HEK293 (cell line): ENCODE data around the gene NTMT1.

Source experiments
- BCL11B ChIP-seq: fragments of 450-650 bp; formaldehyde crosslinking; IDR thresholded peaks from 2 replicates; pipeline ENCODE4 v1.5.1; 2016; ENCODE audit warnings: low read depth, missing biosample characterization, missing genetic modification characterization
- GLI4 ChIP-seq: fragments of 450-650 bp; formaldehyde crosslinking; IDR thresholded peaks from 2 replicates; pipeline ENCODE4 v1.5.1; 2016; ENCODE audit warnings: missing biosample characterization, missing genetic modification characterization
- HOXD13 ChIP-seq: sonication (generic); formaldehyde crosslinking; IDR thresholded peaks from 2 replicates; pipeline ENCODE4 v1.8.0; 2022; ENCODE audit warnings: missing genetic modification reagents, borderline replicate concordance
- KLF9 ChIP-seq: fragments of 450-650 bp; formaldehyde crosslinking; IDR thresholded peaks from 2 replicates; pipeline ENCODE4 v1.5.1; 2016; ENCODE audit warnings: missing biosample characterization, missing genetic modification characterization, low read depth
- OVOL3 ChIP-seq: fragments of 450-650 bp; formaldehyde crosslinking; IDR thresholded peaks from 2 replicates; pipeline ENCODE4 v1.5.1; 2016; ENCODE audit warnings: missing biosample characterization, missing genetic modification characterization
- SALL2 ChIP-seq: fragments of 450-650 bp; formaldehyde crosslinking; IDR thresholded peaks from 2 replicates; pipeline ENCODE4 v1.5.0; 2017; ENCODE audit warnings: missing biosample characterization, mild to moderate bottlenecking, missing genetic modification characterization, borderline replicate concordance
- ZBTB1 ChIP-seq: fragments of 450-650 bp; formaldehyde crosslinking; IDR thresholded peaks from 2 replicates; pipeline ENCODE4 v1.5.1; 2016; ENCODE audit warnings: missing biosample characterization, missing genetic modification characterization
- ZBTB20 ChIP-seq: fragments of 450-650 bp; formaldehyde crosslinking; IDR thresholded peaks from 2 replicates; pipeline ENCODE4 v1.5.1; 2016; ENCODE audit warnings: missing biosample characterization, missing genetic modification characterization
- ZFP3 ChIP-seq: fragments of 450-650 bp; formaldehyde crosslinking; IDR thresholded peaks from 2 replicates; pipeline ENCODE4 v1.5.1; 2016; ENCODE audit warnings: low read depth, missing biosample characterization, missing genetic modification characterization
- ZNF16 ChIP-seq: fragments of 450-650 bp; formaldehyde crosslinking; IDR thresholded peaks from 2 replicates; pipeline ENCODE4 v1.5.1; 2016; ENCODE audit warnings: low read depth, missing biosample characterization, missing genetic modification characterization
- ZNF24 ChIP-seq: fragments of 450-650 bp; formaldehyde crosslinking; IDR thresholded peaks from 2 replicates; pipeline ENCODE4 v1.5.1; 2016; ENCODE audit warnings: missing biosample characterization, missing genetic modification characterization
- ZNF248 ChIP-seq: fragments of 450-650 bp; formaldehyde crosslinking; IDR thresholded peaks from 2 replicates; pipeline ENCODE4 v1.5.1; 2017; ENCODE audit warnings: missing biosample characterization, missing genetic modification characterization
- ZNF548 ChIP-seq: fragments of 450-650 bp; formaldehyde crosslinking; IDR thresholded peaks from 2 replicates; pipeline ENCODE4 v1.5.1; 2016; ENCODE audit warnings: missing biosample characterization, missing genetic modification characterization
- ZNF555 ChIP-seq: fragments of 450-650 bp; formaldehyde crosslinking; conservative IDR thresholded peaks from 2 replicates; pipeline ENCODE4 v1.5.1; 2017; ENCODE audit warnings: missing biosample characterization, mild to moderate bottlenecking, missing genetic modification characterization, inconsistent platforms
- ZNF585B ChIP-seq: fragments of 450-650 bp; formaldehyde crosslinking; IDR thresholded peaks from 2 replicates; pipeline ENCODE4 v1.5.1; 2016; ENCODE audit warnings: missing biosample characterization, missing genetic modification characterization
- ZNF670 ChIP-seq: fragments of 450-650 bp; formaldehyde crosslinking; IDR thresholded peaks from 2 replicates; pipeline ENCODE4 v1.5.1; 2016; ENCODE audit warnings: missing biosample characterization, missing genetic modification characterization, low read depth
- ZNF768 ChIP-seq: fragments of 450-650 bp; formaldehyde crosslinking; IDR thresholded peaks from 2 replicates; pipeline ENCODE4 v1.5.1; 2018; ENCODE audit warnings: missing biosample characterization, mild to moderate bottlenecking, missing genetic modification characterization
- ZNF776 ChIP-seq: fragments of 450-650 bp; formaldehyde crosslinking; IDR thresholded peaks from 2 replicates; pipeline ENCODE4 v1.5.0; 2017; ENCODE audit warnings: missing biosample characterization, missing genetic modification characterization, borderline replicate concordance
- ZSCAN23 ChIP-seq: fragments of 450-650 bp; formaldehyde crosslinking; IDR thresholded peaks from 2 replicates; pipeline ENCODE4 v1.5.1; 2016; ENCODE audit warnings: missing biosample characterization, missing genetic modification characterization
- TF ChIP-seq, protein P1 (sequence below): fragments of 450-650 bp; formaldehyde crosslinking; IDR thresholded peaks from 2 replicates; pipeline ENCODE4 v1.5.1; 2016; ENCODE audit warnings: missing biosample characterization, missing genetic modification characterization
- TF ChIP-seq, protein P2 (sequence below): fragments of 450-650 bp; formaldehyde crosslinking; IDR thresholded peaks from 2 replicates; pipeline ENCODE4 v1.5.1; 2017; ENCODE audit warnings: missing biosample characterization, missing genetic modification characterization
- TF ChIP-seq, protein P3 (sequence below): fragments of 450-650 bp; formaldehyde crosslinking; IDR thresholded peaks from 2 replicates; pipeline ENCODE4 v1.5.1; 2016; ENCODE audit warnings: missing biosample characterization, missing genetic modification characterization
- TF ChIP-seq, protein P4 (sequence below): fragments of 450-650 bp; formaldehyde crosslinking; IDR thresholded peaks from 2 replicates; pipeline ENCODE4 v1.5.1; 2017; ENCODE audit warnings: missing biosample characterization, missing genetic modification characterization
- TF ChIP-seq, protein P5 (sequence below): fragments of 450-650 bp; formaldehyde crosslinking; IDR thresholded peaks from 2 replicates; pipeline ENCODE4 v1.5.1; 2017; ENCODE audit warnings: missing biosample characterization, missing genetic modification characterization
- TF ChIP-seq, protein P6 (sequence below): fragments of 450-650 bp; formaldehyde crosslinking; IDR thresholded peaks from 2 replicates; pipeline ENCODE4 v1.5.1; 2017; ENCODE audit warnings: missing biosample characterization, missing genetic modification characterization
- TF ChIP-seq, protein P7 (sequence below): fragments of 450-650 bp; IDR thresholded peaks from 2 replicates; pipeline ENCODE4 v1.5.1; 2018; ENCODE audit warnings: missing biosample characterization, missing genetic modification characterization

Gene NTMT1

DNA sequence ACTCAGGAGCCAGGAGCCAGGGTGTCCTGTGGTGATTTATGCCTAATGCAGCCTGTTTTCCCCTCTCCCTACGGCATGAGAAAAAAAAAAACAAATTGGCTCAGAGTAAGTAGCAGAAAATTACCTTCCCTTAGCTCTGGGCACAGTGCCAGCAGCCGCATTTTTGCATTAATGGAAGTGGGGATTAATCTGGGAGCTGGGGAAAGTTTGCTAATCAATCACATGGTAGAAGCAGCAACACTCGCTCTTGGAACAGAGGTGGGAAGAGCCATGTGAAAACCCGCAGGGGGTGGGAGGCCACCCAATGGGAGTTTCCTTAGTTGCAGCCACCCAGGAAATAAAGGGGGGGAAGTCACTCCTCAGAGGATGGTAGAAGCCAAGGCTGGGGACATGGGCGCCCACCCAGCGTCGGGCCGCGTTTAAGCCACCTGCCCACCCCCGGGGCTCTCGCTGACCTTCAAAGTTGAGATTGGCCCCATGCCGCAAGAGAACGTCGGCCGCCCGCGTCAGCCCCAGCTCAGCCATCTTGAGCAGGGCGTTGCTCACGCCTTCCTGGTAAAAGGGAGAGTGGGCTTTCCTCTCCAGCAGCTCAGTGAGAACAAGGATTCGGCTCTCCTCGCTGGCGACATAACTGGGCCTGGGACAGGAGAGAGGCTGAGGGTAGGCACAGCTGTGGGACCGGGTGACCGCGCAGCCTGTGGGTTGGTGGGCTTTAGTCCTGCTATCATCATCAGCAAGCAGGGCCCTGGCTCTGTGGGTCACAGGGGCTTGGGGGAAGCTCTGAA is 14.3 kb downstream of the NTMT1 start (continued):
- TF ChIP-seq, protein P1, sequence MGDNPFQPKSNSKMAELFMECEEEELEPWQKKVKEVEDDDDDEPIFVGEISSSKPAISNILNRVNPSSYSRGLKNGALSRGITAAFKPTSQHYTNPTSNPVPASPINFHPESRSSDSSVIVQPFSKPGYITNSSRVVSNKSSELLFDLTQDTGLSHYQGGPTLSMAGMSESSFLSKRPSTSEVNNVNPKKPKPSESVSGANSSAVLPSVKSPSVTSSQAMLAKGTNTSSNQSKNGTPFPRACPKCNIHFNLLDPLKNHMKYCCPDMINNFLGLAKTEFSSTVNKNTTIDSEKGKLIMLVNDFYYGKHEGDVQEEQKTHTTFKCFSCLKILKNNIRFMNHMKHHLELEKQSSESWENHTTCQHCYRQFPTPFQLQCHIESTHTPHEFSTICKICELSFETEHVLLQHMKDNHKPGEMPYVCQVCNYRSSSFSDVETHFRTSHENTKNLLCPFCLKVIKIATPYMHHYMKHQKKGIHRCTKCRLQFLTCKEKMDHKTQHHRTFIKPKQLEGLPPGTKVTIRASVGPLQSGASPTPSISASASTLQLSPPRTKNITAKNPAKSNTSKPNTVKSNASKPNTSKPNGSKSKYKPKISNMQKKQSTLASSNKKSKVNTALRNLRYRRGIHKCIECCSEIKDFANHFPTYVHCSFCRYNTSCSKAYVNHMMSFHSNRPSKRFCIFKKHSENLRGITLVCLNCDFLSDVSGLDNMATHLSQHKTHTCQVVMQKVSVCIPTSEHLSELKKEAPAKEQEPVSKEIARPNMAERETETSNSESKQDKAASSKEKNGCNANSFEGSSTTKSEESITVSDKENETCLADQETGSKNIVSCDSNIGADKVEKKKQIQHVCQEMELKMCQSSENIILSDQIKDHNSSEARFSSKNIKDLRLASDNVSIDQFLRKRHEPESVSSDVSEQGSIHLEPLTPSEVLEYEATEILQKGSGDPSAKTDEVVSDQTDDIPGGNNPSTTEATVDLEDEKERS (tag by site-specific recombination) = no peak
- TF ChIP-seq, protein P2, sequence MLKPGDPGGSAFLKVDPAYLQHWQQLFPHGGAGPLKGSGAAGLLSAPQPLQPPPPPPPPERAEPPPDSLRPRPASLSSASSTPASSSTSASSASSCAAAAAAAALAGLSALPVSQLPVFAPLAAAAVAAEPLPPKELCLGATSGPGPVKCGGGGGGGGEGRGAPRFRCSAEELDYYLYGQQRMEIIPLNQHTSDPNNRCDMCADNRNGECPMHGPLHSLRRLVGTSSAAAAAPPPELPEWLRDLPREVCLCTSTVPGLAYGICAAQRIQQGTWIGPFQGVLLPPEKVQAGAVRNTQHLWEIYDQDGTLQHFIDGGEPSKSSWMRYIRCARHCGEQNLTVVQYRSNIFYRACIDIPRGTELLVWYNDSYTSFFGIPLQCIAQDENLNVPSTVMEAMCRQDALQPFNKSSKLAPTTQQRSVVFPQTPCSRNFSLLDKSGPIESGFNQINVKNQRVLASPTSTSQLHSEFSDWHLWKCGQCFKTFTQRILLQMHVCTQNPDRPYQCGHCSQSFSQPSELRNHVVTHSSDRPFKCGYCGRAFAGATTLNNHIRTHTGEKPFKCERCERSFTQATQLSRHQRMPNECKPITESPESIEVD (tag by site-specific recombination) = peak; percentile 99
- TF ChIP-seq, protein P3, sequence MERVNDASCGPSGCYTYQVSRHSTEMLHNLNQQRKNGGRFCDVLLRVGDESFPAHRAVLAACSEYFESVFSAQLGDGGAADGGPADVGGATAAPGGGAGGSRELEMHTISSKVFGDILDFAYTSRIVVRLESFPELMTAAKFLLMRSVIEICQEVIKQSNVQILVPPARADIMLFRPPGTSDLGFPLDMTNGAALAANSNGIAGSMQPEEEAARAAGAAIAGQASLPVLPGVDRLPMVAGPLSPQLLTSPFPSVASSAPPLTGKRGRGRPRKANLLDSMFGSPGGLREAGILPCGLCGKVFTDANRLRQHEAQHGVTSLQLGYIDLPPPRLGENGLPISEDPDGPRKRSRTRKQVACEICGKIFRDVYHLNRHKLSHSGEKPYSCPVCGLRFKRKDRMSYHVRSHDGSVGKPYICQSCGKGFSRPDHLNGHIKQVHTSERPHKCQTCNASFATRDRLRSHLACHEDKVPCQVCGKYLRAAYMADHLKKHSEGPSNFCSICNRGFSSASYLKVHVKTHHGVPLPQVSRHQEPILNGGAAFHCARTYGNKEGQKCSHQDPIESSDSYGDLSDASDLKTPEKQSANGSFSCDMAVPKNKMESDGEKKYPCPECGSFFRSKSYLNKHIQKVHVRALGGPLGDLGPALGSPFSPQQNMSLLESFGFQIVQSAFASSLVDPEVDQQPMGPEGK (tag by site-specific recombination) = peak; percentile 91
- peak; percentile 88 for TF ChIP-seq ZNF24 (tag by site-specific recombination)
- TF ChIP-seq HOXD13 = no peak
- TF ChIP-seq ZFP3 (tag by site-specific recombination) = no peak
- no peak for TF ChIP-seq ZNF248 (tag by site-specific recombination)
- TF ChIP-seq ZNF585B = no peak
- TF ChIP-seq, protein P4, sequence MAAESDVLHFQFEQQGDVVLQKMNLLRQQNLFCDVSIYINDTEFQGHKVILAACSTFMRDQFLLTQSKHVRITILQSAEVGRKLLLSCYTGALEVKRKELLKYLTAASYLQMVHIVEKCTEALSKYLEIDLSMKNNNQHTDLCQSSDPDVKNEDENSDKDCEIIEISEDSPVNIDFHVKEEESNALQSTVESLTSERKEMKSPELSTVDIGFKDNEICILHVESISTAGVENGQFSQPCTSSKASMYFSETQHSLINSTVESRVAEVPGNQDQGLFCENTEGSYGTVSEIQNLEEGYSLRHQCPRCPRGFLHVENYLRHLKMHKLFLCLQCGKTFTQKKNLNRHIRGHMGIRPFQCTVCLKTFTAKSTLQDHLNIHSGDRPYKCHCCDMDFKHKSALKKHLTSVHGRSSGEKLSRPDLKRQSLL (tag by site-specific recombination) = peak; percentile 99; the same call in 1 of the 2 replicates
- TF ChIP-seq ZBTB20 (tag by site-specific recombination) = peak; percentile 27; the same call in 1 of the 2 replicates
- no peak for TF ChIP-seq ZNF670 (tag by site-specific recombination)
- TF ChIP-seq, protein P5, sequence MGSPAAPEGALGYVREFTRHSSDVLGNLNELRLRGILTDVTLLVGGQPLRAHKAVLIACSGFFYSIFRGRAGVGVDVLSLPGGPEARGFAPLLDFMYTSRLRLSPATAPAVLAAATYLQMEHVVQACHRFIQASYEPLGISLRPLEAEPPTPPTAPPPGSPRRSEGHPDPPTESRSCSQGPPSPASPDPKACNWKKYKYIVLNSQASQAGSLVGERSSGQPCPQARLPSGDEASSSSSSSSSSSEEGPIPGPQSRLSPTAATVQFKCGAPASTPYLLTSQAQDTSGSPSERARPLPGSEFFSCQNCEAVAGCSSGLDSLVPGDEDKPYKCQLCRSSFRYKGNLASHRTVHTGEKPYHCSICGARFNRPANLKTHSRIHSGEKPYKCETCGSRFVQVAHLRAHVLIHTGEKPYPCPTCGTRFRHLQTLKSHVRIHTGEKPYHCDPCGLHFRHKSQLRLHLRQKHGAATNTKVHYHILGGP (tag by site-specific recombination) = no peak
- TF ChIP-seq, protein P6, sequence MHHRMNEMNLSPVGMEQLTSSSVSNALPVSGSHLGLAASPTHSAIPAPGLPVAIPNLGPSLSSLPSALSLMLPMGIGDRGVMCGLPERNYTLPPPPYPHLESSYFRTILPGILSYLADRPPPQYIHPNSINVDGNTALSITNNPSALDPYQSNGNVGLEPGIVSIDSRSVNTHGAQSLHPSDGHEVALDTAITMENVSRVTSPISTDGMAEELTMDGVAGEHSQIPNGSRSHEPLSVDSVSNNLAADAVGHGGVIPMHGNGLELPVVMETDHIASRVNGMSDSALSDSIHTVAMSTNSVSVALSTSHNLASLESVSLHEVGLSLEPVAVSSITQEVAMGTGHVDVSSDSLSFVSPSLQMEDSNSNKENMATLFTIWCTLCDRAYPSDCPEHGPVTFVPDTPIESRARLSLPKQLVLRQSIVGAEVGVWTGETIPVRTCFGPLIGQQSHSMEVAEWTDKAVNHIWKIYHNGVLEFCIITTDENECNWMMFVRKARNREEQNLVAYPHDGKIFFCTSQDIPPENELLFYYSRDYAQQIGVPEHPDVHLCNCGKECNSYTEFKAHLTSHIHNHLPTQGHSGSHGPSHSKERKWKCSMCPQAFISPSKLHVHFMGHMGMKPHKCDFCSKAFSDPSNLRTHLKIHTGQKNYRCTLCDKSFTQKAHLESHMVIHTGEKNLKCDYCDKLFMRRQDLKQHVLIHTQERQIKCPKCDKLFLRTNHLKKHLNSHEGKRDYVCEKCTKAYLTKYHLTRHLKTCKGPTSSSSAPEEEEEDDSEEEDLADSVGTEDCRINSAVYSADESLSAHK (tag by site-specific recombination) = peak; percentile 82
- no peak for TF ChIP-seq ZNF16 (tag by site-specific recombination)
- TF ChIP-seq OVOL3 (tag by site-specific recombination) = no peak
- no peak for TF ChIP-seq ZSCAN23 (tag by site-specific recombination)
- no peak for TF ChIP-seq ZNF768 (tag by site-specific recombination)
- no peak for TF ChIP-seq GLI4 (tag by site-specific recombination)
- TF ChIP-seq, protein P7, sequence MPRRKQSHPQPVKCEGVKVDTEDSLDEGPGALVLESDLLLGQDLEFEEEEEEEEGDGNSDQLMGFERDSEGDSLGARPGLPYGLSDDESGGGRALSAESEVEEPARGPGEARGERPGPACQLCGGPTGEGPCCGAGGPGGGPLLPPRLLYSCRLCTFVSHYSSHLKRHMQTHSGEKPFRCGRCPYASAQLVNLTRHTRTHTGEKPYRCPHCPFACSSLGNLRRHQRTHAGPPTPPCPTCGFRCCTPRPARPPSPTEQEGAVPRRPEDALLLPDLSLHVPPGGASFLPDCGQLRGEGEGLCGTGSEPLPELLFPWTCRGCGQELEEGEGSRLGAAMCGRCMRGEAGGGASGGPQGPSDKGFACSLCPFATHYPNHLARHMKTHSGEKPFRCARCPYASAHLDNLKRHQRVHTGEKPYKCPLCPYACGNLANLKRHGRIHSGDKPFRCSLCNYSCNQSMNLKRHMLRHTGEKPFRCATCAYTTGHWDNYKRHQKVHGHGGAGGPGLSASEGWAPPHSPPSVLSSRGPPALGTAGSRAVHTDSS = no peak
- TF ChIP-seq ZNF555 (tag by site-specific recombination) = no peak
- TF ChIP-seq ZNF776 = no peak
- TF ChIP-seq ZNF548 (tag by site-specific recombination) = no peak
- TF ChIP-seq ZBTB1 = no peak
- TF ChIP-seq SALL2 = no peak
- TF ChIP-seq KLF9 (tag by site-specific recombination) = peak; percentile 57
- TF ChIP-seq BCL11B (tag by site-specific recombination) = peak; percentile 76
